Naive thymus-derived CD4-positive, alpha-beta T cell (primary cell): Measurements from ENCODE around the gene HSPBP1. TPM values are rescaled to one million over a fixed set of nuclear protein-coding genes. Genes with fewer than 3 reads are reported as not detected.

Experiments
- ATAC-seq: fragments of 150-1000 bp; cut with Tn5 transposase; 2 replicates; pipeline ENCODE4 v1.10.0; 2021; ENCODE audit warnings: mild to moderate bottlenecking, moderate library complexity
- CTCF ChIA-PET: fragments of 350-600 bp; sonication (Branson Sonifier 250); formaldehyde crosslinking; loops from one replicate; lab custom pipeline; 2021; ENCODE audit warnings: antibody characterized with exemption; lab: Charles Lee
- POLR2A ChIA-PET: fragments of 350-600 bp; sonication (Branson Sonifier 250); formaldehyde crosslinking; loops from one replicate; lab custom pipeline; 2021; ENCODE audit warnings: antibody characterized with exemption, inconsistent platforms; lab: Charles Lee
- DNase-seq, 9 donors: peaks; one replicate each; pipeline versions ENCODE4 v3.0.0 to v3.0.0-alpha.2; 2020 to 2022; ENCODE audit warnings: mixed read lengths in 1 of 9
- H3K27ac ChIP-seq: one replicate; pipeline ENCODE4 v1.7.0; 2013; ENCODE audit warnings: mild to moderate bottlenecking, low read depth, low read length, moderate library complexity
- H3K27me3 ChIP-seq, 2 donors: one replicate each; pipeline ENCODE4 v1.7.0; 2013; ENCODE audit warnings: low read length in 2 of 2, mild to moderate bottlenecking in 2 of 2, moderate library complexity in 2 of 2; ENCODE audit not compliant: control insufficient read depth in 2 of 2, insufficient read depth in 2 of 2
- H3K36me3 ChIP-seq, 3 experiments: 1 replicate in 2 of 3; 2 replicates in 1 of 3; pipeline ENCODE4 v1.7.0; 2013; ENCODE audit warnings: low read length in 3 of 3, mild to moderate bottlenecking in 3 of 3, moderate library complexity in 1 of 3; ENCODE audit not compliant: insufficient read depth in 3 of 3, control insufficient read depth in 2 of 3
- H3K4me1 ChIP-seq, 2 donors: one replicate each; pipeline ENCODE4 v1.7.0; 2013; ENCODE audit warnings: low read length in 2 of 2, mild to moderate bottlenecking in 2 of 2, moderate library complexity in 1 of 2; ENCODE audit not compliant: control insufficient read depth in 2 of 2, insufficient read depth in 2 of 2
- H3K4me3 ChIP-seq: 2 replicates; pipeline ENCODE4 v1.7.0; 2013; ENCODE audit warnings: mild to moderate bottlenecking, low read length
- H3K9me3 ChIP-seq, 3 experiments: 1 replicate in 2 of 3; 2 replicates in 1 of 3; pipeline ENCODE4 v1.7.0; 2013; ENCODE audit warnings: low read length in 3 of 3; ENCODE audit not compliant: control insufficient read depth in 2 of 3
- H3K27ac Mint-ChIP-seq, 9 donors: one replicate each; pipeline ENCODE4 v1.8.0; 2020 to 2022; ENCODE audit warnings: mixed read lengths in 9 of 9, mild to moderate bottlenecking in 8 of 9, moderate library complexity in 5 of 9, inconsistent platforms in 2 of 9
- H3K27me3 Mint-ChIP-seq, 5 donors: one replicate each; pipeline ENCODE4 v1.8.0; 2021 to 2022; ENCODE audit warnings: mixed read lengths in 5 of 5, mild to moderate bottlenecking in 1 of 5
- H3K36me3 Mint-ChIP-seq, 5 donors: one replicate each; pipeline ENCODE4 v1.8.0; 2020 to 2022; ENCODE audit warnings: mixed read lengths in 5 of 5, mild to moderate bottlenecking in 3 of 5, inconsistent platforms in 1 of 5
- H3K4me1 Mint-ChIP-seq, 7 donors: one replicate each; pipeline ENCODE4 v1.8.0; 2020 to 2022; ENCODE audit warnings: mixed read lengths in 7 of 7, mild to moderate bottlenecking in 3 of 7, inconsistent platforms in 1 of 7
- H3K4me3 Mint-ChIP-seq, 10 donors: one replicate each; pipeline ENCODE4 v1.8.0; 2020 to 2022; ENCODE audit warnings: mild to moderate bottlenecking in 10 of 10, mixed read lengths in 10 of 10, moderate library complexity in 6 of 10, inconsistent platforms in 2 of 10
- H3K9me3 Mint-ChIP-seq, 11 donors: one replicate each; pipeline ENCODE4 v1.8.0; 2020 to 2022; ENCODE audit warnings: mixed read lengths in 11 of 11, mild to moderate bottlenecking in 4 of 11, inconsistent platforms in 1 of 11, moderate library complexity in 1 of 11
- intact Hi-C, 2 donors: fragments of 100-400 bp; cut with micrococcal nuclease; formaldehyde crosslinking; loops; one replicate each; pipeline ENCODE4 v1.15.1; 2023
- polyA plus RNA-seq, 2 donors: library from polyadenylated mRNA; unstranded; fragments of 300-500 nt; fragmentation: Illumina TruSeq; gene quantifications; one replicate each; pipeline ENCODE4 v1.2.3, GENCODE V29; 2021
- total RNA-seq, 6 experiments: library from RNA in 5 of 6; stranded (reverse) in 5 of 6; gene quantifications; 1 replicate in 5 of 6; 2 replicates in 1 of 6; pipeline ENCODE4 v1.2.3 and lab custom pipeline; 2021 to 2026

The HSPBP1 gene
- total and polyA plus RNA-seq, 7 experiments from 2014 or later, result 15.0 to 44.7 (median 19.2) TPM

GRCh38 chr19:55312621-55313512 lies 33.0 kb upstream of the HSPBP1 start:
- POLR2A ChIA-PET, result no interaction called here
- H3K4me3 ChIP-seq, result no peak overlapping the region

GRCh38 chr19:55311797-55312196 lies 31.9 kb upstream of the HSPBP1 start:
- no peaks in the 10 kb centered on the region for H3K27me3 Mint-ChIP-seq
- no peak overlapping the region for H3K27ac ChIP-seq
- peaks cover 0 to 2% (median 0%) of the 10 kb centered on the region in 7 donors for H3K4me1 Mint-ChIP-seq
- H3K36me3 Mint-ChIP-seq, result no peaks in the 10 kb centered on the region
- ATAC-seq (no peak), DNase-seq (no peak)
- H3K4me3 ChIP-seq, result no peak overlapping the region
- intact Hi-C loops, result no loop called here
- CTCF ChIA-PET, result no interaction called here
- no peaks in the 10 kb centered on the region for H3K9me3 Mint-ChIP-seq
- no peaks in the 10 kb centered on the region for H3K27me3 ChIP-seq
- no peaks in the 10 kb centered on the region for H3K4me1 ChIP-seq
- no peaks in the 10 kb centered on the region for H3K36me3 ChIP-seq
- H3K9me3 ChIP-seq, result no peaks in the 10 kb centered on the region
- no peak overlapping the region for H3K4me3 Mint-ChIP-seq
- no peak overlapping the region for H3K27ac Mint-ChIP-seq
- POLR2A ChIA-PET, result no interaction called here

More at GRCh38 chr19:55312621-55313512, 33.0 kb upstream of the HSPBP1 start:
- Histone ChIP-seq H3K9me3 (no peaks in the 10 kb centered on the region), H3K27me3 (no peaks in the 10 kb centered on the region), H3K4me1 (no peaks in the 10 kb centered on the region), H3K27ac (no peak overlapping the region), H3K36me3 (no peaks in the 10 kb centered on the region)
- Mint-ChIP-seq H3K4me1 (peaks cover 0 to 2% (median 0%) of the 10 kb centered on the region in 7 donors), H3K27me3 (no peaks in the 10 kb centered on the region), H3K36me3 (no peaks in the 10 kb centered on the region), H3K27ac (peak overlapping the region in 1 of 9 donors; percentile 63), H3K4me3 (no peak overlapping the region), H3K9me3 (no peaks in the 10 kb centered on the region)
- intact Hi-C loops, result no loop called here
- DNase-seq, result no peak
- CTCF ChIA-PET, result interaction anchor here (1.3 kb wide), 1 partner anchor 11 kb away, joined by 8 read pairs; no protein-coding TSS in a partner anchor
- no peak for ATAC-seq

GRCh38 chr19:55311397-55311796 lies 31.5 kb upstream of the HSPBP1 start:
- intact Hi-C loops, result no loop called here
- no peak overlapping the region for H3K27ac Mint-ChIP-seq
- Histone ChIP-seq H3K36me3 (no peaks in the 10 kb centered on the region), H3K4me3 (no peak overlapping the region), H3K27ac (no peak overlapping the region), H3K27me3 (no peaks in the 10 kb centered on the region), H3K4me1 (no peaks in the 10 kb centered on the region), H3K9me3 (no peaks in the 10 kb centered on the region)
- ChIA-PET CTCF (no interaction called here), POLR2A (no interaction called here)
- H3K36me3 Mint-ChIP-seq, result no peaks in the 10 kb centered on the region
- H3K4me1 Mint-ChIP-seq, result peaks cover 0 to 2% (median 0%) of the 10 kb centered on the region in 7 donors
- H3K27me3 Mint-ChIP-seq, result no peaks in the 10 kb centered on the region
- no peak overlapping the region for H3K4me3 Mint-ChIP-seq
- no peaks in the 10 kb centered on the region for H3K9me3 Mint-ChIP-seq
- DNase-seq (no peak), ATAC-seq (no peak)

- Histone ChIP-seq H3K36me3 (no peaks in the 10 kb centered on the region), H3K4me3 (no peak overlapping the region), H3K27me3 (no peaks in the 10 kb centered on the region), H3K9me3 (no peaks in the 10 kb centered on the region), H3K27ac (no peak overlapping the region), H3K4me1 (no peaks in the 10 kb centered on the region)
- H3K27ac Mint-ChIP-seq, result no peak overlapping the region
- no peaks in the 10 kb centered on the region for H3K27me3 Mint-ChIP-seq
- ChIA-PET CTCF (no interaction called here), POLR2A (no interaction called here)
- DNase-seq (no peak), ATAC-seq (no peak)
- H3K36me3 Mint-ChIP-seq, result peaks cover 0 to under 1% (median 0%) of the 10 kb centered on the region in 5 donors
- H3K9me3 Mint-ChIP-seq, result no peaks in the 10 kb centered on the region
- H3K4me1 Mint-ChIP-seq, result peaks cover 0 to 4% (median 2%) of the 10 kb centered on the region in 7 donors
- intact Hi-C loops, result no loop called here
- H3K4me3 Mint-ChIP-seq, result no peak overlapping the region
These were observed 30.6 kb upstream of the HSPBP1 start for GRCh38 chr19:55310498-55310897.

DNA sequence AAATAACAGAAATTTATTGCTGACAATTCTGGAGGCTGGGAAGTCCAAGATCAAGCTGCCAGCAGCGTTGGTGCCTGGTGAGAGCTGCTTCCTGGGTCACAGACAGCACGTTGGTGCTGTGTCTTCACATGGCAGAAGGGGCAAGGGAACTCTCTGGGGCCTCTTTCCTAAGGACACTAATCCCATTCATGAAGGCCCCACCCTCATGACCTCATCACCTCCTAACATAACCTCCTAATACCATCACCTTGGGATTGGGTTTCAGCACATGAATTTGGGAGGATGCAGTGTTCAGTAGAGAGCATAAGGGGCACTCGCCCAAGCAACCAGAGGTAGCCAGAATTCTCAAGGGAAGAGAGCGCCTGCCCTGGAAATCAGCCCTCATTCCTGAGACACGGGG lies 29.5 kb upstream of the HSPBP1 start:
- DNase-seq (no peak), ATAC-seq (no peak)
- Mint-ChIP-seq H3K27me3 (no peaks in the 10 kb centered on the region), H3K4me1 (peaks cover 0 to 8% (median 5%) of the 10 kb centered on the region in 7 donors), H3K9me3 (no peaks in the 10 kb centered on the region), H3K4me3 (no peak overlapping the region), H3K27ac (no peak overlapping the region), H3K36me3 (peaks cover 0 to 3% (median 0%) of the 10 kb centered on the region in 5 donors)
- POLR2A ChIA-PET, result no interaction called here
- CTCF ChIA-PET, result no interaction called here
- intact Hi-C loops, result loop anchor here in 1 of 2 donors (10.0 kb wide), 1 partner anchor 165 kb away; the partner anchor contains the start of gene TNNT1
- no peak overlapping the region for H3K27ac ChIP-seq
- no peaks in the 10 kb centered on the region for H3K4me1 ChIP-seq
- H3K4me3 ChIP-seq, result no peak overlapping the region
- H3K36me3 ChIP-seq, result no peaks in the 10 kb centered on the region
- no peaks in the 10 kb centered on the region for H3K27me3 ChIP-seq
- no peaks in the 10 kb centered on the region for H3K9me3 ChIP-seq

DNA sequence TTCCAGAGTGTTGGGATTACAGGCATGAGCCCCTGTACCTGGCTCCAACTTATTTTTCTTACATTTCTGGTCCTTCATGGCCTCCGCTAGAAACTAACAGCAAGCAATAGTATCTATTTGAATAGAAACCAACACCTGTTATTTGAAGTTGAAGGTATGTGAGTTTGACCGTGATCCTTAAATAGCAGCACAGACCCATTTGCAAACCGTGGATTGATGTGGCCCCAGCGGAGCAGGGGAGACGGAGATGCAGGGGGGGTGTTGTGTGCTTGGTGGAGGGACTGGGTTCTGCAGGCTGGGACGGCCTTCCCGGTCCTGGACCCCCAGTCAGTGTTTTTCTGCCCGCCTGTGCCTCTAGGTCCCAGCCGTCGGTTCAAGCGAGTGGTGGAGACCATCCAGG lies 28.4 kb upstream of the HSPBP1 start:
- Histone ChIP-seq H3K27ac (no peak overlapping the region), H3K4me1 (no peaks in the 10 kb centered on the region), H3K4me3 (no peak overlapping the region), H3K9me3 (no peaks in the 10 kb centered on the region), H3K36me3 (no peaks in the 10 kb centered on the region), H3K27me3 (no peaks in the 10 kb centered on the region)
- Mint-ChIP-seq H3K9me3 (no peaks in the 10 kb centered on the region), H3K27ac (no peak overlapping the region), H3K36me3 (peaks cover 0 to 3% (median 0%) of the 10 kb centered on the region in 5 donors), H3K27me3 (no peaks in the 10 kb centered on the region), H3K4me3 (no peak overlapping the region), H3K4me1 (peaks cover 0 to 8% (median 5%) of the 10 kb centered on the region in 7 donors)
- DNase-seq (no peak), ATAC-seq (no peak)
- intact Hi-C loops, result loop anchor here in 1 of 2 donors (10.0 kb wide), 1 partner anchor 163 kb away; the partner anchor contains the start of gene TNNT1
- ChIA-PET POLR2A (interaction anchor here (0.7 kb wide), 1 partner anchor 49 kb away, joined by 3 read pairs; no protein-coding TSS in a partner anchor), CTCF (no interaction called here)
